SU-DHL-6 (cell line): ENCODE data around the gene HGFAC.

Source experiments
- CTCF ChIP-seq: fragments of 200-600 bp; sonication (generic); IDR thresholded peaks from one replicate; pipeline ENCODE4 v1.5.1; 2017; ENCODE audit warnings: antibody characterized with exemption, mild to moderate bottlenecking, low read length, moderate library complexity; ENCODE audit not compliant: insufficient read depth, poor library complexity, severe bottlenecking
- EZH2phosphoT487 ChIP-seq: fragments of 200-600 bp; sonication (generic), shearing (Covaris generic); conservative IDR thresholded peaks from 2 replicates; pipeline ENCODE4 v1.6.1; 2018; ENCODE audit warnings: mild to moderate bottlenecking, antibody characterized with exemption, low read length, moderate library complexity, mixed read lengths

- no peak for TF ChIP-seq CTCF
- no peak for TF ChIP-seq EZH2phosphoT487
These were observed 19.9 kb downstream of the HGFAC start for GRCh38 chr4:3461515-3462291.
